SH-SY5Y (cell line): ENCODE data around the gene ELOVL6.

Experiments used
- GATA2 ChIP-seq: IDR thresholded peaks from 2 replicates; pipeline ENCODE4 v1.6.1; 2011; ENCODE audit warnings: mild to moderate bottlenecking, low read depth, low read length
- GATA3 ChIP-seq: IDR thresholded peaks from 2 replicates; pipeline ENCODE4 v1.6.1; 2011; ENCODE audit warnings: low read depth, mild to moderate bottlenecking, low read length, moderate library complexity

DNA sequence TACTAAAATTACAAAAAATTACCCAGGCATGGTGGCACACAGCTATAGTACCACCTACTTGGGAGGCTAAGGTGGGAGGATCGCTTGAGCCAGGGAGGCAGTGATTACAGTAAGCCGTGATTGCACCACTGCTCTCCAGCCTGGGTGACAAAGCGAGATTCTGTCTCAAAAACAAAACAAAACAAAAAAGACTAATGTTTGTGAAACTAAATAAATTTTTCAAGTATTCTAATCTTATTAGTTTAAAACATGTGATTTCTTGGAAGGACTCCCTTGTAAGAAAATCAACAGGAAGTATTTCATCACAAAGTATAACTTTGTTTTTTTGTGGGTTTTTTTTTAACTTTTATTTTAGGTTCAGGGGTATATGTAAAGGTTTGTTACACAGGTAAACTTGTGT lies 196.1 kb downstream of the ELOVL6 start:
- TF ChIP-seq GATA3 (no peak), GATA2 (no peak)
